Activated CD4-positive, alpha-beta T cell treated with anti-CD3 and anti-CD28 coated beads, Interleukin-2, amount 10 ng/mL, durations not matched to agents 7 days and 5 days (primary cell): ENCODE results near the gene PIGQ. TPM values are rescaled to one million over a fixed set of nuclear protein-coding genes. Genes with fewer than 3 reads are reported as not detected.

Experiments used
- CTCF ChIA-PET: fragments of 350-600 bp; sonication (Branson Sonifier 250); formaldehyde crosslinking; loops from one replicate; lab custom pipeline; 2021; ENCODE audit warnings: antibody characterized with exemption; lab: Charles Lee
- POLR2A ChIA-PET: fragments of 350-600 bp; sonication (Branson Sonifier 250); formaldehyde crosslinking; loops from one replicate; lab custom pipeline; 2021; ENCODE audit warnings: antibody characterized with exemption; lab: Charles Lee
- DNase-seq: peaks from one replicate; pipeline ENCODE4 v3.0.0-alpha.2; 2020
- H3K27ac Mint-ChIP-seq: one replicate; pipeline ENCODE4 v1.8.0; 2021; ENCODE audit warnings: mild to moderate bottlenecking, moderate library complexity, mixed read lengths
- H3K27me3 Mint-ChIP-seq: one replicate; pipeline ENCODE4 v1.8.0; 2021; ENCODE audit warnings: mixed read lengths
- H3K36me3 Mint-ChIP-seq: one replicate; pipeline ENCODE4 v1.8.0; 2021; ENCODE audit warnings: low read depth, mixed read lengths
- H3K4me1 Mint-ChIP-seq: one replicate; pipeline ENCODE4 v1.8.0; 2021; ENCODE audit warnings: mixed read lengths
- H3K4me3 Mint-ChIP-seq: one replicate; pipeline ENCODE4 v1.8.0; 2021; ENCODE audit warnings: mild to moderate bottlenecking, moderate library complexity, mixed read lengths
- H3K9me3 Mint-ChIP-seq: one replicate; pipeline ENCODE4 v1.8.0; 2021; ENCODE audit warnings: mixed read lengths
- microRNA-seq: library from miRNA; unstranded; fragments of <30 nt; microRNA quantifications from one replicate; pipeline ENCODE4 v1.2.0, GENCODE V29; 2021; ENCODE audit warnings: borderline microRNAs expressed, borderline replicate concordance
- total RNA-seq, 2 experiments: library from RNA; stranded (reverse); gene quantifications; one replicate each; pipeline ENCODE4 v1.2.3, GENCODE V29; 2021

Gene PIGQ
- total RNA-seq, 2 experiments from 2014 or later, result 44.5 to 46.1 TPM

DNA sequence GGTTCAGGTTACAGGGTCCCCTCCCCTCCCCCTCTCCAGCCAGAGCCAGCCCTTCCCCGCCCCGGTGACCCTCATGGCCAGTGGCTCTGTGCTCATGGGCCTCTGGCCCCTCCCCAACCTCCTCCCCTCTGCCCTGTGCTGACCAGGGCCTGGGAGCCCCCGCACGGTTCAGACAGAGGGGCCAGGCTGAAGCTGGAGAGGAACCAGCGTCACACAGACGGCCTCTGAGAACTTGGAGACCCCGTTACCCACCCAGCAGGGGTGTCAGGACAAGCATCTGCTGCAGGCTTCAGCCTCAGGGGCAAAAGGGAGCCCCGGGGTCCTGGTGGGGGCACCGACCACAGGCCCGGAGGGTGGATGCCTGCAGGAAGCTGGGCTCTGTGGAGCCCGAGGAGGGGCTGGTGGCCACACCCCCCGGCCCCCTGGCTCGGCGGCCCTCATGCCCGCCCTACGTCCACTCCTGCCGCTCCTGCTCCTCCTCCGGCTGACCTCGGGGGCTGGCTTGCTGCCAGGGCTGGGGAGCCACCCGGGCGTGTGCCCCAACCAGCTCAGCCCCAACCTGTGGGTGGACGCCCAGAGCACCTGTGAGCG, 61.1 kb downstream of the PIGQ start, which contains the start of gene WFIKKN1:
WFIKKN1 (plus strand) TSS at position 171 of the 591 bp plus-strand sequence; CDS start at position 440, 269 bp downstream.
- H3K36me3 Mint-ChIP-seq, result no peaks in the 10 kb centered on the region
- no peak within 1 kb of the TSS for H3K4me3 Mint-ChIP-seq
- ChIA-PET CTCF (no interaction called here), POLR2A (no interaction called here)
- no peak for DNase-seq
- H3K27ac Mint-ChIP-seq, result no peak within 1 kb of the TSS
- H3K9me3 Mint-ChIP-seq, result no peaks in the 10 kb centered on the region
- H3K4me1 Mint-ChIP-seq, result peaks cover 4% of the 10 kb centered on the region
- no peaks in the 10 kb centered on the region for H3K27me3 Mint-ChIP-seq

DNA sequence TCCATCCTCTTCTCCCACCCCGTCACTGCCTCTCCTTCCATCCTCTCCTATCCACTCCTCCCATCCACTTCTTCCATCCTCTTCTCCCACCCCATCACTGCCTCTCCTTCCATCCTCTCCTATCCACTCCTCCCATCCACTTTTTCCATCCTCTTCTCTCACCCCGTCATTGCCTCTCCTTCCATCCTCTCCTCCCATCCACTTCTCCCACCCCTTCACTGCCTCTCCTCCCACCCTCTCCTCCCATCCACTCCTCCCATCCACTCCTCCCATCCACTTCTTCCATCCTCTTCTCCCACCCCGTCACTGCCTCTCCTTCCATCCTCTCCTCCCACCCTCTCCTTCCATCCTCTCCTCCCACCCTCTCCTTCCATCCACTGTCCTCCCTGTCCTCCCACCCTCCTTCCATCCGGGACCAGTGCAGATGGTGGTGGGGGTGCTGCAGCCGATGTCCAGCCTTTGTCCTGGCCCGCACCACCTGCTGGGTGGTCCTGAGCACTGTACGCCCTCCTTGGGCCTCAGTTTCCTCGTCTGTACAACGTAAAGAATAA, 62.1 kb downstream of the PIGQ start:
- Mint-ChIP-seq H3K27ac (no peak overlapping the region), H3K9me3 (no peaks in the 10 kb centered on the region), H3K4me3 (no peak overlapping the region), H3K27me3 (peaks cover 4% of the 10 kb centered on the region), H3K4me1 (peaks cover 9% of the 10 kb centered on the region), H3K36me3 (no peaks in the 10 kb centered on the region)
- ChIA-PET POLR2A (no interaction called here), CTCF (no interaction called here)
- no peak for DNase-seq

DNA sequence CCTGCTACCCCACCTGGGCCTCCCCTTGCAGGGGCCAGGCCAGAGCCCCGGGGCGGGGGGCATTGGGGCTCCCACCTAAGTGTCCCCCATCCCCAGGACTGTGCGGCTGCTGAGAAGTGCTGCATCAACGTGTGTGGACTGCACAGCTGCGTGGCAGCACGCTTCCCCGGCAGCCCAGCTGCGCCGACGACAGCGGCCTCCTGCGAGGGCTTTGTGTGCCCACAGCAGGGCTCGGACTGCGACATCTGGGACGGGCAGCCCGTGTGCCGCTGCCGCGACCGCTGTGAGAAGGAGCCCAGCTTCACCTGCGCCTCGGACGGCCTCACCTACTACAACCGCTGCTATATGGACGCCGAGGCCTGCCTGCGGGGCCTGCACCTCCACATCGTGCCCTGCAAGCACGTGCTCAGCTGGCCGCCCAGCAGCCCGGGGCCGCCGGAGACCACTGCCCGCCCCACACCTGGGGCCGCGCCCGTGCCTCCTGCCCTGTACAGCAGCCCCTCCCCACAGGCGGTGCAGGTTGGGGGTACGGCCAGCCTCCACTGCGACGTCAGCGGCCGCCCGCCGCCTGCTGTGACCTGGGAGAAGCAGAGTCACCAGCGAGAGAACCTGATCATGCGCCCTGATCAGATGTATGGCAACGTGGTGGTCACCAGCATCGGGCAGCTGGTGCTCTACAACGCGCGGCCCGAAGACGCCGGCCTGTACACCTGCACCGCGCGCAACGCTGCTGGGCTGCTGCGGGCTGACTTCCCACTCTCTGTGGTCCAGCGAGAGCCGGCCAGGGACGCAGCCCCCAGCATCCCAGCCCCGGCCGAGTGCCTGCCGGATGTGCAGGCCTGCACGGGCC, 62.9 kb downstream of the PIGQ start:
- Mint-ChIP-seq H3K27ac (no peak overlapping the region), H3K4me1 (peaks cover 9% of the 10 kb centered on the region), H3K9me3 (no peaks in the 10 kb centered on the region), H3K27me3 (peaks cover 4% of the 10 kb centered on the region), H3K36me3 (no peaks in the 10 kb centered on the region), H3K4me3 (no peak overlapping the region)
- ChIA-PET CTCF (interaction anchor here (1.2 kb wide), 1 partner anchor 35 kb away, joined by 3 read pairs; no protein-coding TSS in a partner anchor), POLR2A (interaction anchor here (0.6 kb wide), 1 partner anchor 246 kb away, joined by 7 read pairs; no protein-coding TSS in a partner anchor)
- no peak for DNase-seq

DNA sequence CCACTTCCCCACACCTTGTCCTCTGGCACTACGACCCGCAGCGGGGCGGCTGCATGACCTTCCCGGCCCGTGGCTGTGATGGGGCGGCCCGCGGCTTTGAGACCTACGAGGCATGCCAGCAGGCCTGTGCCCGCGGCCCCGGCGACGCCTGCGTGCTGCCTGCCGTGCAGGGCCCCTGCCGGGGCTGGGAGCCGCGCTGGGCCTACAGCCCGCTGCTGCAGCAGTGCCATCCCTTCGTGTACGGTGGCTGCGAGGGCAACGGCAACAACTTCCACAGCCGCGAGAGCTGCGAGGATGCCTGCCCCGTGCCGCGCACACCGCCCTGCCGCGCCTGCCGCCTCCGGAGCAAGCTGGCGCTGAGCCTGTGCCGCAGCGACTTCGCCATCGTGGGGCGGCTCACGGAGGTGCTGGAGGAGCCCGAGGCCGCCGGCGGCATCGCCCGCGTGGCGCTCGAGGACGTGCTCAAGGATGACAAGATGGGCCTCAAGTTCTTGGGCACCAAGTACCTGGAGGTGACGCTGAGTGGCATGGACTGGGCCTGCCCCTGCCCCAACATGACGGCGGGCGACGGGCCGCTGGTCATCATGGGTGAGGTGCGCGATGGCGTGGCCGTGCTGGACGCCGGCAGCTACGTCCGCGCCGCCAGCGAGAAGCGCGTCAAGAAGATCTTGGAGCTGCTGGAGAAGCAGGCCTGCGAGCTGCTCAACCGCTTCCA, 63.7 kb downstream of the PIGQ start:
- no peak overlapping the region for H3K27ac Mint-ChIP-seq
- H3K36me3 Mint-ChIP-seq, result no peaks in the 10 kb centered on the region
- H3K27me3 Mint-ChIP-seq, result peaks cover 4% of the 10 kb centered on the region
- CTCF ChIA-PET, result interaction anchor here (1.2 kb wide), 1 partner anchor 34 kb away, joined by 3 read pairs; no protein-coding TSS in a partner anchor
- H3K9me3 Mint-ChIP-seq, result no peaks in the 10 kb centered on the region
- H3K4me3 Mint-ChIP-seq, result no peak overlapping the region
- peaks cover 9% of the 10 kb centered on the region for H3K4me1 Mint-ChIP-seq
- no peak for DNase-seq
- POLR2A ChIA-PET, result interaction anchor here (0.6 kb wide), 1 partner anchor 247 kb away, joined by 7 read pairs; no protein-coding TSS in a partner anchor

Small RNA genes within 50 kb of the gene (microRNA-seq; reads per million reads assigned to microRNA genes)
- 2.7 reads per million, percentile 13 among the genes with 10 or more reads in this experiment for gene MIR3176
- not detected for gene MIR5587

Other genes starting within 250 kb of the PIGQ start
- 10 to 100 TPM; 25.5 to 30.6 TPM for gene AXIN1, start 217.2 kb upstream of the PIGQ start, total RNA-seq
- 10 to 100 TPM; 78.4 to 80.0 TPM for gene MRPL28, start 199.4 kb upstream of the PIGQ start, total RNA-seq
- gene PGAP6, start 188.0 kb upstream of the PIGQ start, total RNA-seq, result 10 to 100 TPM; 85.2 to 99.2 TPM
- 10 to 100 TPM; 27.0 to 30.9 TPM for gene NME4, start 172.8 kb upstream of the PIGQ start, total RNA-seq
- gene DECR2, start 168.1 kb upstream of the PIGQ start, total RNA-seq, result 1 to 10 TPM; 5.3 to 6.9 TPM
- 10 to 100 TPM; 22.7 to 26.0 TPM for gene RAB11FIP3, start 144.3 kb upstream of the PIGQ start, total RNA-seq
- gene CAPN15, start 42.3 kb upstream of the PIGQ start, total RNA-seq, result 10 to 100 TPM; 59.1 to 72.1 TPM
- not detected for gene PRR35, start 9.6 kb upstream of the PIGQ start, total RNA-seq
- gene NHLRC4, start 3.0 kb upstream of the PIGQ start, total RNA-seq, result 1 to 10 TPM; 1.9 to 2.7 TPM
- gene RAB40C, start 20.1 kb downstream of the PIGQ start, total RNA-seq, result 10 to 100 TPM; 13.3 to 17.6 TPM
- 1 to 10 TPM; 1.8 to 2.7 TPM for gene WFIKKN1, start 61.0 kb downstream of the PIGQ start, total RNA-seq
- gene METTL26, start 66.3 kb downstream of the PIGQ start, total RNA-seq, result 10 to 100 TPM; 63.7 to 78.0 TPM
- 10 to 100 TPM; 17.3 to 20.2 TPM for gene MCRIP2, start 71.9 kb downstream of the PIGQ start, total RNA-seq
- gene WDR90, start 79.4 kb downstream of the PIGQ start, total RNA-seq, result 10 to 100 TPM; 54.9 to 81.6 TPM
- gene RHOT2, start 98.2 kb downstream of the PIGQ start, total RNA-seq, result 100 to 1,000 TPM; 128 to 150 TPM
- gene RHBDL1, start 105.7 kb downstream of the PIGQ start, total RNA-seq, result 1 to 10 TPM; 1.5 to 1.7 TPM
- gene STUB1, start 110.4 kb downstream of the PIGQ start, total RNA-seq, result 10 to 100 TPM; 68.7 to 69.7 TPM
- gene JMJD8, start 114.4 kb downstream of the PIGQ start, total RNA-seq, result 10 to 100 TPM; 33.8 to 34.3 TPM
- 10 to 100 TPM; 19.3 to 20.0 TPM for gene WDR24, start 120.4 kb downstream of the PIGQ start, total RNA-seq
- gene FBXL16, start 135.8 kb downstream of the PIGQ start, total RNA-seq, result 10 to 100 TPM; 12.7 to 14.3 TPM
- 1 to 10 TPM; 2.5 to 3.0 TPM for gene METRN, start 145.2 kb downstream of the PIGQ start, total RNA-seq
- 1 to 10 TPM; 5.5 to 8.7 TPM for gene ANTKMT, start 151.2 kb downstream of the PIGQ start, total RNA-seq
- gene CCDC78, start 156.5 kb downstream of the PIGQ start, total RNA-seq, result 1 to 10 TPM; 1.6 to 2.3 TPM
- gene HAGHL, start 157.1 kb downstream of the PIGQ start, total RNA-seq, result 1 to 10 TPM; 5.0 to 5.7 TPM
- gene CIAO3, start 171.0 kb downstream of the PIGQ start, total RNA-seq, result 10 to 100 TPM; 39.5 to 39.9 TPM
- gene MSLN, start 190.8 kb downstream of the PIGQ start, total RNA-seq, result not detected
- 10 to 100 TPM; 25.4 to 26.1 TPM for gene RPUSD1, start 218.4 kb downstream of the PIGQ start, total RNA-seq
- 100 to 1,000 TPM in 1 of 2 experiments, 10 to 100 TPM in 1; 85.9 to 111 TPM for gene CHTF18, start 218.7 kb downstream of the PIGQ start, total RNA-seq
- gene GNG13, start 230.8 kb downstream of the PIGQ start, total RNA-seq, result not detected